HG03469 (cell line): Measurements from ENCODE around the gene DKK2.

Experiments used
- ATAC-seq: cut with Tn5 transposase; IDR thresholded peaks from one replicate; pipeline ENCODE4 v1.9.1; 2021; ENCODE audit warnings: mild to moderate bottlenecking, moderate library complexity, moderate number of reproducible peaks; ENCODE audit not compliant: unreplicated experiment

The DKK2 gene

GRCh38 chr4:107035819-107036583 lies at the start of gene DKK2:
TSS of gene DKK2 (minus strand) at chr4:107036313. CDS start at chr4:107035591, 722 bp downstream.
- ATAC-seq = no peak

- ATAC-seq = no peak
These were observed 41.1 kb upstream of the DKK2 start for GRCh38 chr4:107077192-107077591.

- no peak for ATAC-seq
These were observed 37.0 kb upstream of the DKK2 start for GRCh38 chr4:107072836-107073736.

GRCh38 chr4:107071108-107071507 lies 35.0 kb upstream of the DKK2 start:
- ATAC-seq = no peak

GRCh38 chr4:107069049-107069448 lies 32.9 kb upstream of the DKK2 start:
- no peak for ATAC-seq

GRCh38 chr4:107068116-107068515 lies 32.0 kb upstream of the DKK2 start:
- no peak for ATAC-seq

GRCh38 chr4:107066621-107067020 lies 30.5 kb upstream of the DKK2 start:
- no peak for ATAC-seq

- ATAC-seq = no peak
These were observed 29.1 kb upstream of the DKK2 start for GRCh38 chr4:107065201-107065600.

- ATAC-seq = no peak
These were observed 24.3 kb upstream of the DKK2 start for GRCh38 chr4:107060388-107060787.

- ATAC-seq = no peak
These were observed 22.7 kb upstream of the DKK2 start for GRCh38 chr4:107058828-107059227.

- no peak for ATAC-seq
These were observed 14.5 kb upstream of the DKK2 start for GRCh38 chr4:107050525-107051135.

- ATAC-seq = no peak
These were observed 10.1 kb upstream of the DKK2 start for GRCh38 chr4:107046261-107046660.

- no peak for ATAC-seq
These were observed 8.1 kb upstream of the DKK2 start for GRCh38 chr4:107044170-107044569.

GRCh38 chr4:107037199-107037584 lies 1.1 kb upstream of the DKK2 start:
- no peak for ATAC-seq

- no peak for ATAC-seq
These were observed 578 bp upstream of the DKK2 start for GRCh38 chr4:107036584-107037198.

GRCh38 chr4:107034996-107035818 lies 906 bp downstream of the DKK2 start:
- ATAC-seq = no peak

- no peak for ATAC-seq
These were observed 1.8 kb downstream of the DKK2 start for GRCh38 chr4:107034091-107034995.

- no peak for ATAC-seq
These were observed 8.7 kb downstream of the DKK2 start for GRCh38 chr4:107027379-107027778.

- ATAC-seq = no peak
These were observed 17.8 kb downstream of the DKK2 start for GRCh38 chr4:107018344-107018735.
